Gastroesophageal sphincter (tissue), 4 donors: ENCODE measurements around the gene NRP1. TPM values are rescaled to one million over a fixed set of nuclear protein-coding genes. Genes with fewer than 3 reads are reported as not detected.

ENCODE experiments used
- ATAC-seq: fragments of 150-250 bp; one replicate; pipeline ENCODE4 v1.9.1; 2016; ENCODE audit warnings: mild to moderate bottlenecking, moderate library complexity
- H3K27ac ChIP-seq, 4 donors: fragments of 200-600 bp; sonication (generic) in 3 of 4; 1 replicate in 3 of 4; 2 replicates in 1 of 4; pipeline ENCODE4 v1.5.1; 2016 to 2019
- H3K27me3 ChIP-seq: fragments of 200-600 bp; sonication (generic); one replicate; pipeline ENCODE4 v1.5.1; 2019
- H3K36me3 ChIP-seq, 2 donors: fragments of 200-600 bp; sonication (generic); one replicate each; pipeline ENCODE4 v1.5.1; 2019; ENCODE audit warnings: control low read depth in 1 of 2
- H3K4me1 ChIP-seq, 3 donors: fragments of 200-600 bp; sonication (generic); 1 replicate in 2 of 3; 2 replicates in 1 of 3; pipeline ENCODE4 v1.5.1; 2016 to 2019; ENCODE audit warnings: control low read depth in 2 of 3
- H3K4me3 ChIP-seq, 2 donors: fragments of 200-600 bp; sonication (generic); one replicate each; pipeline ENCODE4 v1.5.1; 2019; ENCODE audit warnings: mild to moderate bottlenecking in 1 of 2, moderate library complexity in 1 of 2
- H3K9me3 ChIP-seq, 3 donors: fragments of 200-600 bp; sonication (generic); one replicate each; pipeline ENCODE4 v1.5.1; 2017 to 2019; ENCODE audit warnings: control low read depth in 2 of 3
- EP300 ChIP-seq: sonication (generic); formaldehyde crosslinking; IDR thresholded peaks from one replicate; pipeline ENCODE4 v1.6.1; 2017; ENCODE audit warnings: antibody characterized with exemption, mild to moderate bottlenecking
- POLR2A ChIP-seq, 2 donors: fragments of 450-650 bp; IDR thresholded peaks; one replicate each; pipeline ENCODE4 v1.6.1; 2017; ENCODE audit warnings: antibody characterized with exemption in 2 of 2, mild to moderate bottlenecking in 2 of 2, moderate library complexity in 1 of 2
- POLR2AphosphoS5 ChIP-seq: sonication (generic); formaldehyde crosslinking; IDR thresholded peaks from one replicate; pipeline ENCODE4 v1.6.1; 2017; ENCODE audit warnings: antibody characterized with exemption
- WGBS, 2 donors: methylation state at CpG; one replicate each; pipeline ENCODE4 v1.1.5; 2018; ENCODE audit warnings: low coverage in 1 of 2; 5-methylcytosine and 5-hydroxymethylcytosine counted together
- total RNA-seq, 4 donors: library from RNA; depleted of rRNA; stranded (reverse); fragments of >200 nt; gene quantifications; one replicate each; pipeline ENCODE4 v1.1.0, GENCODE V29; 2016
- TF ChIP-seq, protein P1 (sequence below), 4 experiments: fragments of 200-600 bp in 2 of 4; fragments of 450-650 bp in 2 of 4; sonication (generic) in 1 of 4; IDR thresholded peaks; one replicate each; pipeline ENCODE4 v1.5.1; 2017 to 2019; ENCODE audit warnings: antibody characterized with exemption in 4 of 4, mild to moderate bottlenecking in 2 of 4, moderate library complexity in 2 of 4

Gene NRP1
- total RNA-seq, 4 donors from 2014 or later: 43.4 to 95.4 (median 52.7) TPM

DNA sequence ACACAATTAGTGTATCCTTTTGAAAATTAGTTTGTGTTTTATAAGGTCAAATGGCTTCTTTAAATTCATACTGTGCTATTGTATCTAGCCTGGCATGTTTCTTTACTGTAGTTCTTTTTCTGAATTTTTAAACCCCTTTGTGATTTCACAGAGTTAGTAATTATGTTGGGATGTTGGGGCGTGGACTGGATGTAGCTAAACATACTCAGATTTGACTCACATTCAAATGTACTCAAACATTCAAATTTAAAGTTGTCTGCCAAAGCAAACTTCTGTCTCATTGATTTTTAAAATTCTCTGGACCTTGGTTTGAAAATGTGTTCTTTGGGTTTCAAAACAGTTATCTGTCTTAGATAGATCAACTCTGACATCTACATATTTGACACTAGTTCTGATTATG, 7.2 kb upstream of the NRP1 start:
- H3K27ac ChIP-seq: peak overlapping the region in 1 of 4 donors; percentile 34
- TF ChIP-seq, protein P1, sequence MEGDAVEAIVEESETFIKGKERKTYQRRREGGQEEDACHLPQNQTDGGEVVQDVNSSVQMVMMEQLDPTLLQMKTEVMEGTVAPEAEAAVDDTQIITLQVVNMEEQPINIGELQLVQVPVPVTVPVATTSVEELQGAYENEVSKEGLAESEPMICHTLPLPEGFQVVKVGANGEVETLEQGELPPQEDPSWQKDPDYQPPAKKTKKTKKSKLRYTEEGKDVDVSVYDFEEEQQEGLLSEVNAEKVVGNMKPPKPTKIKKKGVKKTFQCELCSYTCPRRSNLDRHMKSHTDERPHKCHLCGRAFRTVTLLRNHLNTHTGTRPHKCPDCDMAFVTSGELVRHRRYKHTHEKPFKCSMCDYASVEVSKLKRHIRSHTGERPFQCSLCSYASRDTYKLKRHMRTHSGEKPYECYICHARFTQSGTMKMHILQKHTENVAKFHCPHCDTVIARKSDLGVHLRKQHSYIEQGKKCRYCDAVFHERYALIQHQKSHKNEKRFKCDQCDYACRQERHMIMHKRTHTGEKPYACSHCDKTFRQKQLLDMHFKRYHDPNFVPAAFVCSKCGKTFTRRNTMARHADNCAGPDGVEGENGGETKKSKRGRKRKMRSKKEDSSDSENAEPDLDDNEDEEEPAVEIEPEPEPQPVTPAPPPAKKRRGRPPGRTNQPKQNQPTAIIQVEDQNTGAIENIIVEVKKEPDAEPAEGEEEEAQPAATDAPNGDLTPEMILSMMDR (IDR thresholded peaks at IDR 0.05): no peak
- TF ChIP-seq POLR2AphosphoS5 (no peak), POLR2A (IDR thresholded peaks at IDR 0.05) (no peak), EP300 (no peak)
- H3K36me3 ChIP-seq: no peaks in the 10 kb centered on the region
- H3K27me3 ChIP-seq: no peaks in the 10 kb centered on the region
- 0 to 54% methylated on average over 1 of the region's 1 CpG for WGBS, 2 donors
- H3K9me3 ChIP-seq: no peaks in the 10 kb centered on the region
- peaks cover 0 to 35% (median 13%) of the 10 kb centered on the region in 3 donors for H3K4me1 ChIP-seq
- H3K4me3 ChIP-seq: peak overlapping the region in 1 of 2 donors; percentile 12
- no peak for ATAC-seq

DNA sequence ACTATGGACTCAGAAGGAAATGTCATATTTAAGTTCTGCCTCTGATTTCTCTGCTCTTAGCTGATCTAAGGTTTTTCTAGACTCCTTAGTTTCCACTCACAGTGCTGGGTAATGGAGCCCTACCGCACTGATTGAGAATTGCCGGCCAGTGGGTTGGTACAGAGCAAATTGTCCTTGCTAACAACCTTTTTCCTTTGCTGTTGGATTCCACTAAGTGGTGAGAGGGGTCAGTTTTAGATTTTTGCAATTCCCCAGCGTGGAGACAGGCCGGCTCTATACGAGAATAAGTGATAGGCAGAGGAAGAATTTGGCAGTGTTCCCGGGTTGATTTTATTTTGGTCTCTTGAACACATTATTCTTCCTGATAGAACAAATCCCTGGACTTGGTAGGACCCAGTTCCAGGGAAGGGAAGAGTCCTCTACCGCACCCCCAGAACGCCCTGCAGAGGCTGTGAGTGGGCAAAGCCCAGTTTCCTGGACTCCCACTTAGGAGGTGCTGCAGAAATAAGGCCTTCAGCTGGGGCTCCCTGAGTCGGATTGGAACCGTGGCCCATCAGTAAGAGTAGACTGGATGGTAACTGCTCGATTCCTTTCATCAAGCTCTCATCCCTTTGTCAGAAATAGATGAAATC, 3.0 kb upstream of the NRP1 start:
- Histone ChIP-seq H3K27ac (peak overlapping the region; percentile 78 to 96 (median 94)), H3K9me3 (no peaks in the 10 kb centered on the region), H3K4me1 (peaks cover 0 to 55% (median 13%) of the 10 kb centered on the region in 3 donors), H3K4me3 (peak overlapping the region; percentile 81 to 84), H3K27me3 (no peaks in the 10 kb centered on the region), H3K36me3 (no peaks in the 10 kb centered on the region)
- WGBS, 2 donors: 21 to 24% methylated on average over 4 to 9 of the region's 11 CpGs
- ATAC-seq: no peak
- TF ChIP-seq, protein P1 (IDR thresholded peaks at IDR 0.05): peak in 3 of 4 experiments; percentile 23 to 51 (median 45)
- TF ChIP-seq POLR2A (IDR thresholded peaks at IDR 0.05): no peak
- peak; percentile 18 for TF ChIP-seq POLR2AphosphoS5
- no peak for TF ChIP-seq EP300

DNA sequence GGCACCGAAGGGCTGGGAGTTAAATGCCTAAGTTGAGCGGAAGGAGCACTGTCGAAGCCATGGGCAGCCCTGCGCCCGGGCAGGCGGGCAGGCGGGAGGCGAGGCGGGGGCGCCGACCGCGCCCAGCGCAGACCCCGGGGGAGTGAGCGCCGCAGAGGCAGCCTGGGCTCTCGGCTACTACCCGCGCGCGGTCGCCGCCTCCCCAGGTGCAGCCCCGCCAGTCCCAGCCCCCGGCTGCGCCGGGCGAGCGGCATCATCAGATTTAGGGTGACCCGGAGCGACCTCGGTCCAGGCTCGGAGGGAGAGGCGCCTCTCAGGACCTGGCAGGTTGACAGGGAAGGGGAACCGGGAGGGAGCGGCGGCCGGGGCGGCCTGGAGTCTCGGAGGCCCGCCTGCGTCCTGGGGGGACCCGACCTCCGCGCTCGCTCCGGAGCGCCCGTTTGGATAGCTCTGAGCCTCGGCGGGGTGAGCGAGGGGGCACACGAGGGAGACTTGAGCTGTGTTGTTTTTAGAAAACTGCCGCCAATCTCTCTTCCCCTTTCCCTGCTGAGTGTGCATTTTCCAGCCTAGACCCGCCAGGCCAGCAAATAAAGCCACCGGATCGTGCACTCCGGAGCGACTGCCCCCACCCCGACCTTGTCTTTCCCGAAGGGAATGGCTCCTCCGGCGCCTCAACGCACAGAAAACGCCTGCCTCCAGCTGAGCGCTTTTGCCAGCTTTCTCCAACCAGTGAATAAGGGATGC, 2.3 kb upstream of the NRP1 start:
- Histone ChIP-seq H3K27me3 (no peaks in the 10 kb centered on the region), H3K4me1 (peaks cover 0 to 55% (median 13%) of the 10 kb centered on the region in 3 donors), H3K9me3 (no peaks in the 10 kb centered on the region), H3K27ac (peak overlapping the region; percentile 78 to 96 (median 94)), H3K4me3 (peak overlapping the region; percentile 81 to 84), H3K36me3 (no peaks in the 10 kb centered on the region)
- WGBS, 2 donors: 0% methylated on average over 2 to 3 of the region's 67 CpGs
- TF ChIP-seq, protein P1 (IDR thresholded peaks at IDR 0.05): no peak
- TF ChIP-seq EP300 (no peak), POLR2A (IDR thresholded peaks at IDR 0.05) (no peak), POLR2AphosphoS5 (no peak)
- ATAC-seq: no peak

DNA sequence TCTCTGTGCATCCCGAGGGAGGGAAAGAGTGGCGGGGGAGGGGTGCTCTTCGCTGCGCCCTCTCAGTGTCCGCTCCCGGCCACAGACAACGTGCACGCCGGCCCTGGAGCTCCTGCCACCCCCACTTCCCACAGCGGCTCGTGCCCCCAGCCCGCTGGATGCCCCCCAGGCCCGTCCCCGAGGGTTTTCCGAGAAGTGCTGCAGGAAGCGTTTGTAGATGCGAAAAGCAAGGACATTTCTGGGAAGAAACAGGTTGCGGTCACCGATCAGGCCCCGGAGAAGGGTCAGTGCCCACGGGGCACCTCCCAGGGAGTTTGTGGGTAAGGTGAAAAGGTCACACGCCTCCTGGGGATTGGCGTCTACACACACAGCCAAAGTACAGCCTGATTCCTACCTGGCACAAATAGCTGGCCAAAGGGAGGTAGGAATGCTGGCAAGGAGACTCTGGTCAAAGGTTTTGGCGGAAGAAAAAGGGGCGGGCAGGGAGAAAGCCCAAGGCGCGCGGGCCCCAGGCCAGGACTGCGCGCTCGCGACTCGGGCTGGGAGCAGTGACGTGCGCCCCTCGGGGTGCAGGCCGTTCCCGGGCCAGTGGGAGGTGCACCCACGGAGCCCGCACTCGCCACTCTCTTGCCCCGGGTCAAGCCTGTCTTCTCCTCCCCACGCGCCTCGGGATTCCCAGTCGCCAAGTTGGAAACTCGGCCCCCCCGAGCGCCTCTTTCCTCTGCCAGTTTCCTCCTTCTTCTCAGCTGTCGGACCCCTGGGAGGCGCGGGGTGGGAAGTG, 1.5 kb upstream of the NRP1 start:
- WGBS, 2 donors: no CpG with 5 or more reads among the region's 52 CpGs
- peak overlapping the region; percentile 81 to 84 for H3K4me3 ChIP-seq
- H3K27ac ChIP-seq: peak overlapping the region; percentile 78 to 96 (median 94)
- H3K36me3 ChIP-seq: no peaks in the 10 kb centered on the region
- H3K9me3 ChIP-seq: no peaks in the 10 kb centered on the region
- no peaks in the 10 kb centered on the region for H3K27me3 ChIP-seq
- peak in 1 of 2 donors; percentile 45 for TF ChIP-seq POLR2A (IDR thresholded peaks at IDR 0.05)
- TF ChIP-seq, protein P1 (IDR thresholded peaks at IDR 0.05): peak in 2 of 4 experiments; percentile 2 to 29
- no peak for TF ChIP-seq EP300
- peak; percentile 65 for TF ChIP-seq POLR2AphosphoS5
- peak; percentile 37 for ATAC-seq
- H3K4me1 ChIP-seq: peaks cover 0 to 55% (median 12%) of the 10 kb centered on the region in 3 donors
